C4-2B (cell line): Measurements from ENCODE around the gene KCNJ9.
"Not testable (repeated sequence)": the region's sequence is repeated elsewhere in the genome, so short reads cannot be mapped to it uniquely, and the experiment has no call there.

Experiments used
- ZFX ChIP-seq: fragments of 450-650 bp; IDR thresholded peaks from 2 replicates; pipeline ENCODE4 v1.6.1; 2017
- TF ChIP-seq, protein P1 (sequence below): fragments of 450-650 bp; conservative IDR thresholded peaks from 2 replicates; pipeline ENCODE4 v1.5.1; 2017; ENCODE audit warnings: mild to moderate bottlenecking

DNA sequence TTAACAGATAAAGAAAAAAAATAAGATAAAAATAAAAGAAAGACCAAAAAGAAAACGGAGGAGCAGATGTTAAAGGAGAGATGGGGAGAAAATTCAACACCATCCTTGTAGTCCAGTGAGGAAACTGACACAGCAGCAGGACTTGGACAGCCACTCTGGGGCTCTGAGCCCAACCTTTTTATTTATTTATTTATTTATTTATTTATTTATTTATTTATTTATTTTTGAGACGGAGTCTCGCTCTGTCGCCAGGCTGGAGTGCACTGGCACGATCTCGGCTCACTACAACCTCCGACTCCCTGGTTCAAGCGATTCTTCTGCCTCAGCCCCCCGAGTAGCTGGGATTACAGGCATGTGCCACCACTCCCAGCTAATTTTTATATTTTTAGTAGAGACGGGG, 30.1 kb downstream of the KCNJ9 start:
- TF ChIP-seq, protein P1, sequence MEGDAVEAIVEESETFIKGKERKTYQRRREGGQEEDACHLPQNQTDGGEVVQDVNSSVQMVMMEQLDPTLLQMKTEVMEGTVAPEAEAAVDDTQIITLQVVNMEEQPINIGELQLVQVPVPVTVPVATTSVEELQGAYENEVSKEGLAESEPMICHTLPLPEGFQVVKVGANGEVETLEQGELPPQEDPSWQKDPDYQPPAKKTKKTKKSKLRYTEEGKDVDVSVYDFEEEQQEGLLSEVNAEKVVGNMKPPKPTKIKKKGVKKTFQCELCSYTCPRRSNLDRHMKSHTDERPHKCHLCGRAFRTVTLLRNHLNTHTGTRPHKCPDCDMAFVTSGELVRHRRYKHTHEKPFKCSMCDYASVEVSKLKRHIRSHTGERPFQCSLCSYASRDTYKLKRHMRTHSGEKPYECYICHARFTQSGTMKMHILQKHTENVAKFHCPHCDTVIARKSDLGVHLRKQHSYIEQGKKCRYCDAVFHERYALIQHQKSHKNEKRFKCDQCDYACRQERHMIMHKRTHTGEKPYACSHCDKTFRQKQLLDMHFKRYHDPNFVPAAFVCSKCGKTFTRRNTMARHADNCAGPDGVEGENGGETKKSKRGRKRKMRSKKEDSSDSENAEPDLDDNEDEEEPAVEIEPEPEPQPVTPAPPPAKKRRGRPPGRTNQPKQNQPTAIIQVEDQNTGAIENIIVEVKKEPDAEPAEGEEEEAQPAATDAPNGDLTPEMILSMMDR = not testable (repeated sequence)
- TF ChIP-seq ZFX = not testable (repeated sequence)
